CD4-positive, alpha-beta T cell (primary cell): ENCODE measurements around the gene NEK1. TPM values are rescaled to one million over a fixed set of nuclear protein-coding genes. Genes with fewer than 3 reads are reported as not detected.

ENCODE experiments used
- ATAC-seq: fragments of 200-7000 bp; cut with Tn5 transposase; one replicate; pipeline ENCODE4 v1.10.0; 2022; ENCODE audit warnings: mild to moderate bottlenecking; ENCODE audit not compliant: poor library complexity
- CTCF ChIA-PET: fragments of 350-600 bp; sonication (Branson Sonifier 250); formaldehyde crosslinking; loops from one replicate; lab custom pipeline; 2021; ENCODE audit warnings: antibody characterized with exemption, inconsistent platforms; lab: Charles Lee
- POLR2A ChIA-PET: fragments of 350-600 bp; sonication (Branson Sonifier 250); formaldehyde crosslinking; loops from one replicate; lab custom pipeline; 2021; ENCODE audit warnings: antibody characterized with exemption, inconsistent platforms; lab: Charles Lee
- DNase-seq, 14 experiments: peaks; one replicate each; pipeline ENCODE4 v3.0.0-alpha.2; 2013 to 2020; ENCODE audit warnings: mixed read lengths in 2 of 14
- H3K27ac ChIP-seq, 2 donors: one replicate each; pipeline versions ENCODE4 v1.5.1 to v1.7.0; 2013; ENCODE audit warnings: low read length in 2 of 2, low read depth in 1 of 2, mild to moderate bottlenecking in 1 of 2
- H3K27me3 ChIP-seq, 2 experiments: 1 replicate in 1 of 2; 2 replicates in 1 of 2; pipeline versions ENCODE4 v1.6.1 to v1.7.0; 2013; ENCODE audit warnings: low read length in 2 of 2, control low read depth in 1 of 2, mild to moderate bottlenecking in 1 of 2, moderate library complexity in 1 of 2; ENCODE audit not compliant: insufficient read depth in 2 of 2, control insufficient read depth in 1 of 2
- H3K36me3 ChIP-seq: one replicate; pipeline ENCODE4 v1.6.1; 2013; ENCODE audit warnings: low read length, control low read depth; ENCODE audit not compliant: insufficient read depth
- H3K4me1 ChIP-seq: one replicate; pipeline ENCODE4 v1.6.1; 2013; ENCODE audit warnings: low read length, control low read depth; ENCODE audit not compliant: insufficient read depth
- H3K4me3 ChIP-seq: one replicate; pipeline ENCODE4 v1.5.1; 2013; ENCODE audit warnings: mild to moderate bottlenecking, low read length, moderate library complexity
- H3K9me3 ChIP-seq, 2 experiments: 1 replicate in 1 of 2; 2 replicates in 1 of 2; pipeline versions ENCODE4 v1.6.1 to v1.7.0; 2013; ENCODE audit warnings: low read length in 2 of 2, mild to moderate bottlenecking in 2 of 2, control low read depth in 1 of 2, moderate library complexity in 1 of 2; ENCODE audit not compliant: control insufficient read depth in 1 of 2, insufficient read depth in 1 of 2
- H3K27ac Mint-ChIP-seq: one replicate; pipeline ENCODE4 v1.8.0; 2020; ENCODE audit warnings: mixed read lengths
- H3K27me3 Mint-ChIP-seq: one replicate; pipeline ENCODE4 v1.8.0; 2021; ENCODE audit warnings: mixed read lengths
- H3K36me3 Mint-ChIP-seq: one replicate; pipeline ENCODE4 v1.8.0; 2021; ENCODE audit warnings: low read depth, mixed read lengths
- H3K4me1 Mint-ChIP-seq: one replicate; pipeline ENCODE4 v1.8.0; 2021; ENCODE audit warnings: low read depth, mixed read lengths
- H3K4me3 Mint-ChIP-seq: one replicate; pipeline ENCODE4 v1.8.0; 2020; ENCODE audit warnings: mild to moderate bottlenecking, mixed read lengths
- H3K9me3 Mint-ChIP-seq: one replicate; pipeline ENCODE4 v1.8.0; 2020; ENCODE audit warnings: mixed read lengths
- CTCF ChIP-seq: fragments of 200-600 bp; IDR thresholded peaks from one replicate; pipeline ENCODE4 v1.8.0; 2022; ENCODE audit warnings: antibody characterized with exemption, mild to moderate bottlenecking
- intact Hi-C, 2 experiments: fragments of 100-400 bp; cut with DNase I in 1 of 2; cut with micrococcal nuclease in 1 of 2; formaldehyde crosslinking; loops; one replicate each; pipeline versions ENCODE4 v1.15.1 to v1.9.0; 2023 to 2025; cut with DNase I, micrococcal nuclease
- total RNA-seq, 174 experiments: library from RNA in 2 of 174; stranded (reverse) in 2 of 174; gene quantifications; one replicate each; pipeline ENCODE4 v1.2.3 and lab custom pipeline; 2021 to 2026

The NEK1 gene
- total RNA-seq, 2 experiments from 2014 or later = 9.5 to 10.2 TPM

DNA sequence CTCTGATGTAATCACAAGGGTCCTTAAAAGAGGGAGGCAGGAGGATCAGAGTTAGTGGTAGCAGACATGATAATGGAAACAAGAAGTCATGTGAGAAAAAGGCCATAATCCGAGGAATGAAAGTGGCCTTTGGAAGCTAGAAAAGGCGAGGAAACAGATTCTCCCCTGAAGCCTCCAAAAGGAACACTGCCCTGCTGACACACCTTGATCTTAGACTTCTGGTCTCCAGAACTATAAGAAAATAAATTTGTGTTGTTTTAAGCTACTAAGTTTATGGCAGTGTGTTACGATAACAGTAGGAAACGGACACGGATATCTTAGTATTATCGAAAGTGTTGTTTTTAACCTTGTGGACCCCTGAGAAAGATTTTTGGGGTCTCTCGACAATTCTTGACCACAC is 32.4 kb upstream of the NEK1 start:
- no peak overlapping the region for H3K27ac ChIP-seq
- H3K36me3 Mint-ChIP-seq = peaks cover 52% of the 10 kb centered on the region
- intact Hi-C loops = no loop called here
- TF ChIP-seq CTCF = no peak
- peaks cover 21% of the 10 kb centered on the region for H3K36me3 ChIP-seq
- no peak overlapping the region for H3K4me3 ChIP-seq
- no peaks in the 10 kb centered on the region for H3K4me1 ChIP-seq
- ChIA-PET POLR2A (interaction anchor here (1.3 kb wide), 1 partner anchor 16 kb away, joined by 3 read pairs; no protein-coding TSS in a partner anchor), CTCF (interaction anchor here (1.5 kb wide), 1 partner anchor 31 kb away, joined by 3 read pairs; no protein-coding TSS in a partner anchor)
- no peak overlapping the region for H3K27ac Mint-ChIP-seq
- DNase-seq (no peak), ATAC-seq (no peak)
- H3K9me3 Mint-ChIP-seq = no peaks in the 10 kb centered on the region
- no peak overlapping the region for H3K4me3 Mint-ChIP-seq
- H3K9me3 ChIP-seq = no peaks in the 10 kb centered on the region
- no peaks in the 10 kb centered on the region for H3K27me3 Mint-ChIP-seq
- no peaks in the 10 kb centered on the region for H3K27me3 ChIP-seq
- peaks cover under 1% of the 10 kb centered on the region for H3K4me1 Mint-ChIP-seq

DNA sequence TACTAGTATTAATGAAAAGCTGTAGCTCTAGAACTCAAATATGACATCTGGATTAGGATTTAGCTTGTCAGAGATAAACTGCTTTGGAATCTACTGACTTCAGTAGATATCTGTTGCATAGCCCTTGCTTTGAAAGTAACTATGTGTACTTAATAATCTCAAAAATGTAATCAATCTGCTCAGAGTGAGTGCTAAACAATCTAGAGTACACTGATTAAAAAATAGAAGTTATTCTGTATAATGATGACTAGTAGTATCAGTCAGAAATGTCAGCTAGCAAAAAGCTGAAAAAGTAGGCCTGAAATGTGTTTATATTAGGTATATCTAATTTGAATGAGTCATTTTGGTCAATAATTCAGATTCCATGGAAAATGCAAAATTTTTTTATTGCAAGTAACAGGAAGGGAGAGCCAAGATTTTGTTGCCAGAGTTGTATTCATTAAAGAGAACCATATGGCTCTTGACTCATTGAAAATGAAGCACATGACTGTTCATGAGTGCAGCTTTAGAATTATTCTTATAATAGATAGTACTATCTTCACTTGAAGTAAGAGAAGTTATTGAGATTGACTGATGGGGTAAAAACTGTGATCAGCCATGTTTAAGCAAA is 28.0 kb upstream of the NEK1 start:
- no peak for TF ChIP-seq CTCF
- intact Hi-C loops = no loop called here
- no peaks in the 10 kb centered on the region for H3K4me1 Mint-ChIP-seq
- ATAC-seq = no peak
- Histone ChIP-seq H3K27me3 (no peaks in the 10 kb centered on the region), H3K4me3 (no peak overlapping the region), H3K9me3 (no peaks in the 10 kb centered on the region), H3K4me1 (no peaks in the 10 kb centered on the region), H3K36me3 (peaks cover 41% of the 10 kb centered on the region), H3K27ac (no peak overlapping the region)
- ChIA-PET POLR2A (interaction anchor here (1.3 kb wide), 1 partner anchor 27 kb away, joined by 3 read pairs; no protein-coding TSS in a partner anchor), CTCF (no interaction called here)
- H3K27ac Mint-ChIP-seq = no peak overlapping the region
- no peaks in the 10 kb centered on the region for H3K9me3 Mint-ChIP-seq
- peaks cover 65% of the 10 kb centered on the region for H3K36me3 Mint-ChIP-seq
- DNase-seq = no peak
- no peaks in the 10 kb centered on the region for H3K27me3 Mint-ChIP-seq
- H3K4me3 Mint-ChIP-seq = no peak overlapping the region

GRCh38 chr4:169634975-169635374 is 22.6 kb upstream of the NEK1 start:
- POLR2A ChIA-PET = no interaction called here

More at GRCh38 chr4:169634975-169635374, 22.6 kb upstream of the NEK1 start:
- H3K4me1 ChIP-seq = peaks cover 7% of the 10 kb centered on the region
- Mint-ChIP-seq H3K9me3 (no peaks in the 10 kb centered on the region), H3K4me1 (peaks cover 12% of the 10 kb centered on the region), H3K27me3 (no peaks in the 10 kb centered on the region), H3K36me3 (peaks cover 43% of the 10 kb centered on the region), H3K4me3 (no peak overlapping the region), H3K27ac (no peak overlapping the region)
- peaks cover 21% of the 10 kb centered on the region for H3K36me3 ChIP-seq
- CTCF ChIA-PET = interaction anchor here (0.9 kb wide), 1 partner anchor 22 kb away, joined by 3 read pairs; no protein-coding TSS in a partner anchor
- no peaks in the 10 kb centered on the region for H3K27me3 ChIP-seq
- TF ChIP-seq CTCF = no peak
- no peak overlapping the region for H3K27ac ChIP-seq
- intact Hi-C loops = no loop called here
- ATAC-seq = no peak
- no peak overlapping the region for H3K4me3 ChIP-seq
- DNase-seq = no peak
- no peaks in the 10 kb centered on the region for H3K9me3 ChIP-seq
